ENCODE results near the gene PRRX2. TPM values are rescaled to one million over a fixed set of nuclear protein-coding genes. Genes with fewer than 3 reads are reported as not detected.

The PRRX2 gene
- polyA plus RNA-seq, 3 donors: 0.92 to 13.4 (median 9.3) TPM

DNA sequence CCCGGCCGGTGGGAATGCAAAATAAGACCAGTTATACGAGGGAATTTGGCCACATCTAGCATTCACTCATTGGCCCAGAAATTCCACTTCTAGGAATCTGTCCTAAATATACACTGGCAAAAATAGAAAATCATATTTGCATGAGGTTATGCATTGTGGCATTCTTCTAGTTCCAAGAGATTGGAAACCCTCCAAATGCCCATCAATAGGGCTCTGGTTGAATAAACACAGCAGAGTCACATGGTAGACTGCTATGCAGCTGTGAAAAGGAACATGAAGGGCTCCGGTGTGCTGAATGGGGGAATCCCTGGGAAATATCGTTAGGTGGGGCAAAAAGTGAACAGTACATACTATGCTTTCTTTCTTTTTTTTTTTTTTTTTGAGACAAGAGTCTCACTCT lies 50.6 kb downstream of the PRRX2 start:
- no peak overlapping the region for H3K27ac ChIP-seq (ENCODE audit: low read depth, low read length)
- WGBS, 3 donors: 40 to 82% (median 73%) methylated on average over 5 of the region's 5 CpGs

GRCh38 chr9:129717991-129718390 lies 52.5 kb downstream of the PRRX2 start:
- H3K27ac ChIP-seq (ENCODE audit: low read depth, low read length): no peak overlapping the region
- WGBS, 3 donors: 69 to 86% (median 69%) methylated on average over 5 of the region's 5 CpGs

GRCh38 chr9:129718647-129719046 lies 53.2 kb downstream of the PRRX2 start:
- H3K27ac ChIP-seq (ENCODE audit: low read depth, low read length): no peak overlapping the region
- WGBS, 3 donors: 56 to 75% (median 74%) methylated on average over 5 of the region's 5 CpGs

DNA sequence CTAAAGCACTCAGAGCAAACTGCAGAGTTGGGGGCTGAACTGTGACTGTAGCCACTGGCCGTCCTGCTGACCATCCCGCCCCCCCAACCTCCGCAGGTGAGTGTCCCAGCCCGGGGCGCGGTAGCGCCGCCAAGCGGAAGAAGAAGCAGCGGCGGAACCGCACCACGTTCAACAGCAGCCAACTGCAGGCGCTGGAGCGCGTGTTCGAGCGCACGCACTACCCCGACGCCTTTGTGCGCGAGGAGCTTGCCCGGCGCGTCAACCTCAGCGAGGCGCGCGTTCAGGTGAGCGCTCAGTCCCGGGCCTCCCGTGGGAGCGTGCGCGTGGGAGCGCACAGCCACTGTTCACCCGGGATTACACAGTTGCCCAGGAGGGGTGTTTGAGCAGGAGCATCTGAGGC lies 53.7 kb downstream of the PRRX2 start:
- WGBS, 3 donors: 64 to 79% (median 77%) methylated on average over 32 to 38 of the region's 38 CpGs
- H3K27ac ChIP-seq (ENCODE audit: low read depth, low read length): no peak overlapping the region

DNA sequence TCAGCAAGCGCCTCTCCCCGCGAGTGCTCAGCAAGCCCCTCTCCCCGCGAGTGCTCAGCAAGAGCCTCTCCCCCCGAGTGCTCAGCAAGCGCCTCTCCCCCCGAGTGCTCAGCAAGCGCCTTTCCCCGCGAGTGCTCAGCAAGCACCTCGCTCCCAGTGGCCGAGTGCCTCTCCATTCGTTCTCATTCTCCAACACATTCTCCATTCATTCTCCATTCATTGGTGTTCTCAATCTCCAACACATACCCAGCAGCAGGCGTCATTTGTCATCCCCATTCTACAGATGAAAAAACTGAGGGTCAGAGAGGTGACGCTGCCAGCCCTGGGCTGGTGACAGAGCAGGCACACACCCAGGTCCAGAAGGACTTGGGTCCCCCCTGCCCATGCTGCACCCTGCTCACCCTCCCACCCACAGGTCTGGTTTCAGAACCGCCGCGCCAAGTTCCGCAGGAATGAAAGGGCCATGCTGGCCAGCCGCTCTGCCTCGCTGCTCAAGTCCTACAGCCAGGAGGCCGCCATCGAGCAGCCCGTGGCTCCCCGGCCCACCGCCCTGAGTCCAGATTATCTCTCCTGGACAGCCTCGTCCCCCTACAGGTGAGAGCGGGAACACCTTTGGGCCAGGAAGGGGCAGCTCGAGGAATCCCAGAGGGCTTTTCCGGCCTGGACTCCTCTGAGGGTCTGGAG lies 54.9 kb downstream of the PRRX2 start:
- WGBS, 3 donors: 71 to 87% (median 82%) methylated on average over 31 of the region's 31 CpGs
- no peak overlapping the region for H3K27ac ChIP-seq (ENCODE audit: low read depth, low read length)

GRCh38 chr9:129720865-129721545 lies 55.6 kb downstream of the PRRX2 start:
- 75 to 88% (median 83%) methylated on average over 25 of the region's 25 CpGs for WGBS, 3 donors
- no peak overlapping the region for H3K27ac ChIP-seq (ENCODE audit: low read depth, low read length)

DNA sequence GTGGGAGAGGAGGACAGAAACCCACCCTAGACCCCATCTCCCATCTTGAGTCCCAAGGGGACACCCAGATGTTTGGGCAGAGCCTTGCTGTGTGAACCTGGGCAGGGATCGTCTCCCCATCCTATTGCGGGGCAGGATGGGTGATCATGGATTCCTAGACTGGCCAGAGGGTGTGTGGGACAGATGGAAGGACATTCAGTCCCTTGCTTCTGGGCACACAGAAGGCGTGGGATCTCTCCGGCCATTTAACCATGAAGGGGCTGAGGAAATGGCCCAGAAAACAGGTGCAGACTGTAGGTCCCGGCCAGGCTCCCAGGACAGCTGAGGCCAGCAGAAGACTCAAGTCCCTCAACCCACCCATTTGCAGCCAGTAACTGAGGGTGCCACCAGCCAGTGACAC lies 57.5 kb downstream of the PRRX2 start:
- WGBS, 3 donors: 89 to 100% (median 93%) methylated on average over 5 of the region's 5 CpGs
- no peak overlapping the region for H3K27ac ChIP-seq (ENCODE audit: low read depth, low read length)

DNA sequence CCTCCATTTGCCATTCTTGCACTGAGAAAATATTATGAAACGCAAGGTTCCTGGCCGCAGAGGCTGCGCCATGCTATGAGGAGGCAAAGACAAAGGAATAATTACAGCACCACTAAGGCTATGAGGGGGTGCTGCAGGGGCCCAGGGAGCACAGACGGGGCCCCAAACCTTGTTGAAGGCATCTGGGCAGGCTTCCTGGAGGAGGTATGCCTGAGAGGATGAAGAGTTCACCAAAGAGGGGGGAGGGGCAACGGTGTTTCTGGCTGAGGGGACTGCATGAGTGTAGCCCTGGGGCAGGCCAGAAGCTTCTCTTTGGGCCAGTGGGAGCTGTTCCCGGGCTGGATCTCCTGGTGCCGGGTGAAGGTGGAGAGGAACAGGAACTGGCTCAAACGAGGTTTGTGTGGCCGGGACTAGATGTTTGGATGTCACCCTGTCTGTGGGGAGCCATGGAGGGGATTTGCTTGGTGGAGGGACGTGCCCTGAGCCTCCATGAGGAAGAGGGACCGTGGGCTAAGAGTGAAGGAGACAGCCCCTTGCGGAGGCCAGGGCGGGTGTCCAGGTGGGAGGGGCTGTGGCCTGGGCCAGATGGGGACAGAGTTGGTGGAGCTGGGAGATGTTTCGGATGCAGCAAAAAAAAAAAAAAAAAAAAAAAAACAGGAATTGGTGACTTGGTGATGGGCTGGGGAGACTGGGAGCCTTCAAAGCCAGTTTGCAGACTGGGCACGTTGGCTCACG lies 59.2 kb downstream of the PRRX2 start:
- no peak overlapping the region for H3K27ac ChIP-seq (ENCODE audit: low read depth, low read length)
- WGBS, 3 donors: 74 to 82% (median 75%) methylated on average over 16 of the region's 16 CpGs

DNA sequence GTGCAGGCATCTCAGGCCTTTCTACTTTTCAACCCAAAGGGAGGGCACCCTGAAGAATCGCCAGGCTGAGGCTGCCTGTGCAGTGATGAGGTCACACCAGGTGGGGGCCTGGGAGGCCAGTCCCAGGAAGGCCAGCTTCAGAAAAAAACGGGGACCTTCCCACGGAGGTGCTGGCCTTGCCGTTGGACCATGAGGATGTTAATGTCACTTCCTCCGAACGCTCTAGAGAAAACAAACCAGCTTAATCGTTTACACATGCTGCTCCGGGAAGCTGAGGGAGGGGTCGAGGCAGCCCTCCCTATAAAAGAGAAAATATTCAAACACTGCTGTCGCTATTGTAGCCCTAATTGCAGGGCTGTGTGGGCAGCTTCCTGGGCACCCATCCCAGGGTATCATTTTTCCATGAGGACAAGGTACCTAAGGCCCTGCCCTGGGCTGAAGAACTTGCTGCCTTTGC lies 60.4 kb downstream of the PRRX2 start:
- WGBS, 3 donors: 27 to 31% (median 28%) methylated on average over 10 of the region's 10 CpGs
- H3K27ac ChIP-seq (ENCODE audit: low read depth, low read length): no peak overlapping the region

DNA sequence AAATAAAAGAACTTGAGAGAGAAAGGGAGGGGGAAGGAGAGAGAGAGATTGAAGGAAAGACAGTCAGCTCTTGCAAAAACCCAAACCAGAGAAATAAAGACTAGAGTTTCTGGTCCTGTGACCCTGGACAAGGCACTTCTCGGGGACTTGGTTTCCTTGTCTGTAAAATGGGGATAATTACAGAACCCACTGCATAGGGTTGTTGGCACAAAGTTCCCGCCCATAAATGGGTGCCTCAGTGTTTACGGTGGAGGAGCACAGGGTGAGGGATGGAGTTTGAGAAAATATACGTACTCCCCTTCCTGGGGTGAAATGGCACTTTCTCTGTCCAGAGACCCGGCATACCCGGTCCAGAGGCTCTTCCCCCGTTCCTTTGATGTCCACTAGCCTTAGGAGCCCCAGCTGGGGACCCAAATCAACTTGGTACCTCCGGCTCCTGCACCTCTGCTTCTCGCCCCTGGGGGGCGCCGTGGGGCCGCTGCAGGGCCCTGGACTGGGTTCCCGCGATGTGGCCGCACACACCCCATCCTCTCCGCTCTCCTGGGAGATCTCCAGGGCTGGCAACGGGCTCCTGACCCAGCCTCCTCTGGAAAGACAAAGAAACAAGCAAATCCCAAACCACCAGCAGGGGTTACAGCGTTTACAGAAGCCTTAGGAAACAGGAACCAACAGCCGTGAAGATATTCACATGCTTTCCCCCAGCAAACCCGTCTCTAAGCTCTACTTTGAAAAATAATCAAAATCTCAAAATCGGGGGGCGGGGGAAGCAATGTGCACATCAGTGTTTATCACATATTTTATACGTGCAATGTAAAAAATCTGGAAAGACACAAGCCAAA lies 61.1 kb downstream of the PRRX2 start:
- WGBS, 3 donors: 16 to 17% (median 16%) methylated on average over 23 of the region's 23 CpGs
- H3K27ac ChIP-seq (ENCODE audit: low read depth, low read length): no peak overlapping the region

DNA sequence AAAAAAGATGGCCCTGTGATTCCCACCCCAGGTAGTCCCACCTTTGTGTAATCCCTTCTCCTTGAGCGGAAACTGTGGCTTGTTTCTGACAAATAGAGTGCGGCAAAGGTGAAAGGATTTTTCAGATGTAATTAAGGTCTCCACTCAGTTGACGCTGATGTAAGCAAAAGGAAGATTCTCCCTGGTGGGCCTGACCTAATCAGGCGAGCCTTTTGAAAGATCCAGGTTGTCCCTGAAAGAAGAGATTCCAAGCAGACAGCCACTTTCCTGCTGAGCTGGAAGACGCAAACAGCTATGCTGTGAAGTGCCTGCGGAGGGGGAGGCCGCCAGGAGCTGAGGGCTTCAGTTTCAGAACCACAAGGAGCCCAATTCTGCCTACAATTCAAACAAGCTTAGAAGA lies 63.3 kb downstream of the PRRX2 start:
- no peak overlapping the region for H3K27ac ChIP-seq (ENCODE audit: low read depth, low read length)
- 91 to 94% (median 93%) methylated on average over 7 of the region's 7 CpGs for WGBS, 3 donors

- 36 to 45% (median 41%) methylated on average over 6 of the region's 6 CpGs for WGBS, 3 donors
- no peak overlapping the region for H3K27ac ChIP-seq (ENCODE audit: low read depth, low read length)
These were observed 66.1 kb downstream of the PRRX2 start for GRCh38 chr9:129731477-129732085.

- no peak overlapping the region for H3K27ac ChIP-seq (ENCODE audit: low read depth, low read length)
- 56 to 72% (median 66%) methylated on average over 10 of the region's 10 CpGs for WGBS, 3 donors
These were observed 66.7 kb downstream of the PRRX2 start for GRCh38 chr9:129732100-129732499.

DNA sequence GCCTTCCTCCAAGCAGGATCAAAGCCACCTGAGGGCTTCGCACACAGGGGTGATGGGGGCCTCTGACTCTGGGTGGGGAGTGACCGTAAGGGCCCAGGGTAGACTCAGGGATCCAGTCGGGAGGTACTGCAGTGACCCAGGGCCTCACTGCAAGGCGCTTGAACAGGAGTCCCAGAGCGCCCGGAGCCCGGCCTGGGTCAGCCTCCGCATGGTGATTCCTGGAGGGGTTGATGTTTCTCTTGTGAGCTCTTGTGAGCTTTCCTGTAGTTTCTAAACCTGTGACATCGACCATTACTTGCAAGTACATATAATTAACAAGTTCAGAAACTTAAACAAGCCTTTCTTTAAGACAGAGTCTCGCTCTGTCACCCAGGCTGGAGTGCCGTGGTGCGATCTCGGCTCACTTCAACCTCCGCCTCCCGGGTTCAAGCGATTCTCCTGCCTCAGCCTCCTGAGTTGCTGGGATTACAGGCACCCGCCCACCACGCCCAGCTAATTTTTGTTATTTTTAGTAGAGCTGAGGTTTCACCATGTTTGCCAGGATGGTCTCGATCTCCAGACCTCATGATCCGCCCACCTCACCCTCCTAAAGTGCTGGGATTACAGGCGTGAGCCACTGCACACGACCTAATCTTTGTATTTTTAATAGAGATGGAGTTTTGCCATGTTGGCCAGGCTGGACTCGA lies 67.6 kb downstream of the PRRX2 start:
- WGBS, 3 donors: 80 to 85% (median 85%) methylated on average over 23 of the region's 23 CpGs
- no peak overlapping the region for H3K27ac ChIP-seq (ENCODE audit: low read depth, low read length)

- 87 to 94% (median 89%) methylated on average over 2 of the region's 2 CpGs for WGBS, 3 donors
- H3K27ac ChIP-seq (ENCODE audit: low read depth, low read length): no peak overlapping the region
These were observed 68.1 kb downstream of the PRRX2 start for GRCh38 chr9:129733632-129733953.

DNA sequence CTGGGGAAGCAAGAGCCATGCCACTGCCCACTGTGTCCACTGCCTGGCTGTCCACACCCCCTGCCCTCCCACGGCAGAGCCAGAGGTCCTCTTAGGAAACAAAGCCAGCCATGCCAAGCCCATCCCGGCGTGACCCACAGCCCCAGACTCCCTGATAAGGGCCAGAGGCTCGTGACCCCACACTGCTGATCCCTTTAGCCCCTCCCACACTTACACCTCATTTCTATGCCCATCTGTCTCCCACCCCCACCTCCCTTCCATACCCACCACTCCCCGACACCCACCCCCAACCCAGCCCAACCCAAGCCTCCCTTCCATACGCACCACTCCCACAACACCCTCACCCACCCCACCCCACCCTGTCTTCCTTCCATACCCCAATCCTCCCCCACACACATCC lies 70.1 kb downstream of the PRRX2 start:
- WGBS, 3 donors: 53 to 69% (median 61%) methylated on average over 5 to 6 of the region's 6 CpGs
- no peak overlapping the region for H3K27ac ChIP-seq (ENCODE audit: low read depth, low read length)

DNA sequence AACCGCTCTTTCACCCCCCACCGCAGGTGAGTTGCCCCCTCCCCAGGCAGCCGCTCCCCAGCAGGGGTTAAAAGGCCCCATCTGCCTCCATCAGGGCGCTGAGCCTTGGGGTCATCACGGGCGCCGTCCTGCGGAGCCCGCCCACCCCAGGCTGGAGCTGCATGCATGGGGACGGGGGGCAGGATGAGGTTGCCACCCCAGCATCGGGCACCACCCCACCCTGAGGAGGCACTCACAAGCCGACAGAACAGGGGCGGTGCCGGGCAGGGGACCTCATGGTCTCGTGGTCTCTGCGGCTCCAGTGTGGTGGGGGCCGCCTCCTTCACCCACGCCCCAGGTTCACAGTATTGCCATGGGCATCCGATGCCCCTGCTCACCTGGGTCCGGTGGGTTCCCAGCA lies 70.9 kb downstream of the PRRX2 start:
- 50 to 59% (median 51%) methylated on average over 20 of the region's 20 CpGs for WGBS, 3 donors
- H3K27ac ChIP-seq (ENCODE audit: low read depth, low read length): no peak overlapping the region
